Measurements from ENCODE around the gene MRPS2. TPM values are rescaled to one million over a fixed set of nuclear protein-coding genes. Genes with fewer than 3 reads are reported as not detected.
A peak's percentile ranks its signal among the peaks of the same experiment; 100 is the strongest.

The MRPS2 gene
- total and polyA plus RNA-seq, 5 experiments from 2014 or later: 28.3 to 64.0 (median 35.7) TPM

DNA sequence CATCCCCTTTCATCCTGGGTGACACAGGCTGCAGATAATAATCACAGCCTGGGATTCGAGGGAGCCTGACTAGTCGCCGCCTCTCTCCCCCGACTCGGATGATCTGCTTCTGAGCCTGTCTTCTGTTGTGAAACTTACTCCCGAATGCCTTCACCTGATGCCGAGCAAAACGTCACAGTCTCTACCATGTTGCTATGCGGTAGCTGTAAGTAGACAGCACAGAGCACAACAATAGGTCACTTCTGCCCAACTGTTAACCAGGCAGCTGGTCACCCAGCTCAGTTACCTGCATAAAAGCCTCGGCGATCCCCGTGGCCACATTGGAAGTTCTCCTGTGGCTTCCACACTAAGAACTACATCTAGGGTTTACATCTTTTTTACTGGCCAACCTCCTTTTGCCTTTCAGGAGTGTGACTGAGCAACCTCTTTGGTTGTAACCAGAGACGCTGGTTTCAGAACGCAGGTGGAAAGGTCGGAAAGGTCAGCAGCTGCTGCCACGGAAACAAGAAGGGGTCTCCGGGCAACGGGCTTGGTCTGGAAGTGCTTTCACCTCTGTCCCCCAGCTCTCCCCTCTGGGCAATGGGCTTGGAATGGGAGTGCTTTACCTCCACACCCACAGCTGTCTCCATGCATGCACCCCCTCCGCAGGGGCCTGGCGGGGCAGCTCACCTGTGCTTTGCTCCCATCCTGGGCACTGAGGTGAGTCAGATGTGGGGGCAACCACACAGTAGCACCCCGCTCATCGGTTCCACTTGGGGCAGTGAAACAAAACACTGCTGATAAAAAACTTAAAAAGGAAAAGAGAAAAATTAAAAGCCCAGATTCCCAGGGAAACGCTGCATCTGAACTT lies 28.5 kb upstream of the MRPS2 start:
- DNase-seq (no peak), ATAC-seq (no peak)
- Mint-ChIP-seq H3K4me3 (no peak overlapping the region), H3K4me1 (peaks cover 0 to 5% (median 0%) of the 10 kb centered on the region in 4 donors), H3K27ac (peak overlapping the region in 1 of 10 donors; percentile 31), H3K36me3 (no peaks in the 10 kb centered on the region), H3K9me3 (no peaks in the 10 kb centered on the region), H3K27me3 (peaks cover 25 to 64% (median 40%) of the 10 kb centered on the region in 5 donors)
- POLR2A ChIA-PET: no interaction called here

DNA sequence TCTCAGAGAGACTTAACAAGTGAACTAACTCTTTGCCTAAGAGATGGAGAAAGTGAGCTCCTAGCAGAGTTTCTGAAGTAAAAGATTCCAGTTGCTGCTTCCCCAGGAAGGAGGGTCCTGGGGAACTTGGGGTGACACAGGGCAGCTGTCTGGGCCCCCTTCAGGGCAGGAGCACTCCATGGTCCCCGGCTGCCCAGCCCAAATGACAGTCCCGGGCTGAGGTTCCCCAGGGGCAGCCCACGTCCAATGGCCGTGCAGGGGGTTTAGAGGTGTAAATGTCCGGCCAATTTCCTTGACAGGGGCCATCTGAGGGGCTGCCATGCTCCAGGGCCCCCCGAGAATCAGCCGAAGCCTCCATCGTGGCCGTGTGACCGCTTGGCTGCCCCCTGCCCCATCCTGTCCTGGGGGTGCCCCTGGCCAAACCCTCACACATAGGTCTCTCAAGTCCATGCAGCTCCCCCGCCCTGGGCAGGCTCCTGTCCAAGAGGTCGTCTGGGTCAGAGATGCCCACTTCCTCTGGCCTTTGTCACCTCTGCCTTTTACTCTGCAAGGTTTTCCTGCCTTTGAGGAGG lies 26.4 kb upstream of the MRPS2 start:
- Mint-ChIP-seq H3K4me3 (no peak overlapping the region), H3K9me3 (peaks cover 0 to 5% (median 0%) of the 10 kb centered on the region in 9 donors), H3K4me1 (peaks cover 3 to 9% (median 6%) of the 10 kb centered on the region in 4 donors), H3K27me3 (peaks cover 30 to 69% (median 36%) of the 10 kb centered on the region in 5 donors), H3K36me3 (peaks cover 0 to 2% (median 0%) of the 10 kb centered on the region in 3 donors), H3K27ac (no peak overlapping the region)
- no peak for DNase-seq
- ATAC-seq: no peak
- POLR2A ChIA-PET: no interaction called here

DNA sequence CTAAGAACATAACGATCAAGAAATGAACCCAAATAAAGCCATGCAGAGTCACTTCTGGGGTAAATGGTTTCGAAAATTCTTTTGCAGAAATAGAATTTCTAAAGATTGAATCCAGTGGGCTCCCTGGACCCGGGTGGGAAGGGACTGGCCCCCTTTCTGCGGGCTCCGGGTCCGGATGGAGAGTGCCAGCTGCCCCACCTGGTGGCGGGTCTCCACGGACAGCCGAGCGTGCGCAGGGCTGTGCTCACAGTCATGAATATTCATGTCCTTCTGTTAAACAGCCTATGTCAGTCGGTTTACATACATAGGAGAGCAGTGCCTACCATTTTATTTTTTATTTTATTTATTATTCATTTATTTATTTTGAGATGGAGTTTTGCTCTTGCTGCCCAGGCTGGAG lies 25.6 kb upstream of the MRPS2 start:
- POLR2A ChIA-PET: no interaction called here
- Mint-ChIP-seq H3K4me1 (peaks cover 3 to 8% (median 6%) of the 10 kb centered on the region in 4 donors), H3K4me3 (no peak overlapping the region), H3K27ac (no peak overlapping the region), H3K9me3 (peaks cover 0 to 5% (median 0%) of the 10 kb centered on the region in 9 donors), H3K36me3 (peaks cover 0 to 2% (median 0%) of the 10 kb centered on the region in 3 donors), H3K27me3 (peaks cover 28 to 61% (median 35%) of the 10 kb centered on the region in 5 donors)
- peak in 1 of 2 donors; percentile 45 for ATAC-seq
- no peak for DNase-seq

DNA sequence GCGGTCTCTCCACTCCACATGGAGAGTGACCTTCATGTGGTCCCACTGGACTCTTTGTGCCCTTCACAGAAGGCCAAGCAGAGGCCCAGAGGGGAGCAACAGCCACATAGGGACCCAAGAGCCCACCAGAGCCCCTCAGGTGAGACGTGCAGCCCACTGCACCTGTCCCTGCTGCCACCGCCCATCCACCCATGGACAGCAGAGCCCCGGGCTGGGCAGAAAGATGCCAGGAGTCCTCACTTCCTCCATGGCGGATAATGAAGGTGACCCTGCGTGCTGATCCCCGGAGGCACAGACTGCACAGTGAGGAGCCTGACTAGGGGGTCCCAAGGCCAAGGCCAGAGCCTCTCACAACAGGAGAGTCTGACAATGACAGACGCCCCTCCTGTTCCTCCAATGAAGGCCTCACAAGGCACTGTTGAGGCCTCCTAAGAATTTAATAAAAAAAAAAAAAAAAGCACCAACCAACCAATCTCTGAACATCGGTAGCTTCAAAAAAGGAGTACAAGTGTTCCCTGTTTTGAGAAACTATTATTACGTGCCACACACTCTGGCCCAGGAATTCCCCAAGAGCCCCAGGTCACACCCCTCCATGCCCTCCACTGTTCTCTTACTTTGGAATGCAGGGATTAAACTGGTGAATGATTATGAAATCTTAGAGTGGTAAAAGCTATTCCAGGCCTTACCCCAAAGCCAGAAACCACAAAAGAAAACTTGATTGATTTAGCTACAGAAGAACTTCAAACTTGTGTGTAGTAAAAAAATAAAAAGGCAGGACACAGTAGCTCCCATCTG lies 23.7 kb upstream of the MRPS2 start:
- H3K36me3 Mint-ChIP-seq: peaks cover 0 to 2% (median 0%) of the 10 kb centered on the region in 3 donors
- DNase-seq (no peak), ATAC-seq (no peak)
- H3K27ac Mint-ChIP-seq: no peak overlapping the region
- POLR2A ChIA-PET: no interaction called here
- H3K4me3 Mint-ChIP-seq: peak overlapping the region in 1 of 10 donors; percentile 24
- H3K4me1 Mint-ChIP-seq: peaks cover 3 to 12% (median 8%) of the 10 kb centered on the region in 4 donors
- peaks cover 18 to 60% (median 22%) of the 10 kb centered on the region in 5 donors for H3K27me3 Mint-ChIP-seq
- peaks cover 0 to 5% (median 0%) of the 10 kb centered on the region in 9 donors for H3K9me3 Mint-ChIP-seq

DNA sequence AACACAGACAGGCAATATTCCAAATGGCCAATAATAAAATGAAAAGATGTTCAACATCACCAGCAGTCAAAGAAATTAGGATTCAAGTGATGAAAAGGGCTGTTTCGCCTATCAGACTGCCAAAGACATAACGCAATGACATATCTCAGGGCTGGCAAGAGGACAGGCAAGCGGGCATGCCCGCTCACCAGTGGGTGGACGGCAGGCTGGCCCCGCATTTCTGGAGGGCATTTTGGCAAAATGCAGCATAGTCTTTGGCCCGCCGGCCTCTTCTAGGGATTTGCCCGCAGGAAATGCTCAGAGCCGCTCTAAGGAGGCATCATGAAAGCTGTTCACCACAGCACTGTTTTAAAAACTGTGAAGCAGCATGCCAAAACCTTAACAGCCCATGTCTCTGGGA lies 22.3 kb upstream of the MRPS2 start:
- ATAC-seq (no peak), DNase-seq (no peak)
- Mint-ChIP-seq H3K9me3 (peaks cover 0 to 5% (median 0%) of the 10 kb centered on the region in 9 donors), H3K4me1 (peaks cover 4 to 17% (median 9%) of the 10 kb centered on the region in 4 donors), H3K4me3 (peak overlapping the region; percentile 78 to 98 (median 86)), H3K27ac (no peak overlapping the region), H3K36me3 (peaks cover 0 to 2% (median 0%) of the 10 kb centered on the region in 3 donors), H3K27me3 (peaks cover 17 to 66% (median 31%) of the 10 kb centered on the region in 5 donors)
- POLR2A ChIA-PET: no interaction called here

DNA sequence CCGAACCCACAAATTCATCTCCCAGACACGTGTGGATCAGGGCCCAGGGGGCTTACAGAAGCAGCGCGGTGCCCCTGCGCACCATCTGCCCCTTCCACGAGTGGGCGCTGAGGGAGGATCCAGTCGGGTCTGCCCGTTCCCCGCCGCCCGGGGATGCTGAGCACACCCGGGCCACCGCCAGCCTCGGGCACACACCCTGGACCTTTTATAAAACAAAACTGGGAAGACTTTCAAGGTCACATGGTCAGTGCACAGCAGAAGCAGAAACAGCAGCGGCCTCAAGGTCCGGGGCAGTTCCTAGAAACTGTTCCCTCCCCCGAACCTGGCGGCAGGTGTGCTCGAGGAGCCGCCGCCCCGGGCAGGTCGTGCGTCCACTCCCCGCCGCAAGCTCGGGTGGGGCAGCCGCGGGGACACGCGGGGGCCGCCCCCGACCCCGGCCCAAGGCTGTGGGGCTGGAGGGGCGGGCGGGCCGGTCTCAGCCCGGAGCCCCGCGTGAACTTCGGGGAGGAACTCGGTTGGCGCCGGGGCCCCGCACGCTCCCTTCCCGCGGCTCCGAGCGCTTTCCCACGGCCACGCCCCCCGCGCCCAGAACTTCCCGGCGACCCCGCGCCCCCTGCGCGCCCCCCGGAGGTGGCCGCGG lies 21.5 kb upstream of the MRPS2 start:
- Mint-ChIP-seq H3K4me1 (peaks cover 4 to 17% (median 9%) of the 10 kb centered on the region in 4 donors), H3K4me3 (peak overlapping the region; percentile 78 to 98 (median 86)), H3K27me3 (peaks cover 21 to 67% (median 33%) of the 10 kb centered on the region in 5 donors), H3K27ac (peak overlapping the region in 2 of 10 donors; percentile 65 to 84), H3K36me3 (peaks cover 0 to 2% (median 0%) of the 10 kb centered on the region in 3 donors), H3K9me3 (peaks cover 0 to 5% (median 0%) of the 10 kb centered on the region in 9 donors)
- DNase-seq (peak in 2 of 10 donors; percentile 4 to 13), ATAC-seq (peak; percentile 46 to 54)
- POLR2A ChIA-PET: no interaction called here

DNA sequence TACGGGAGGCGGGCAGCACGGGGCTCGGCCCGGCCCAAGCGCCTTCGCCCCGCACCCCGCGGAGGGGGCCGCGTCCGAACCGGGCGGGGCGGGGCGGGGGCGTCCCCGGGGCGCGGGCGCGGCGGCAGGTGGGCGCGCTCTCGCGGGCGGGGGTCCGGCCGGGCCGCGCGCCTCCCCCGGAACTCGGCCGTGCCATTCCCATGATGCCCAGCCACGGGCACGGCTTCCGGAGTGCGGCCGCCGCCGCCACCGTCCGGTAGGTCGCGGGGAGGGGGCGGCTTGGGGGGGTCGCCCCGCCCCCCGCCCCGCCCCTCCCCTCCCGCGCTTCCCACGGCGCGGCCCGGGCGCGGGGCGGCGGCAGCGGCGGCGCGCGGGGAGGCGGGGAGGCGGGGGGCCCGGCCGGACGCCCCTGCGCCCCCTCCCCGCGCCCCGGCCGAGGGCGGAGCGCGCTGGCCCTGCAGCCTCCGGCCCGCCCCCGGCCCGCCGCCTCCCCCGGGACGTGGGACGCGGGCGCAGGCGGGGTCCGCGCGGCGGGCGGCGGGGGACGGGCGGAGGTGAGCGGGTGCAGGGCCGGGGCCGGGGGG lies 20.9 kb upstream of the MRPS2 start, which contains the start of gene PPP1R26:
Gene PPP1R26, plus strand, starts transcription at position 314 of the 584 bp plus-strand sequence. CDS start 4,729 bp downstream, outside the sequence.
- H3K4me3 Mint-ChIP-seq: peak within 1 kb of the TSS; percentile 78 to 98 (median 86)
- H3K9me3 Mint-ChIP-seq: peaks cover 0 to 5% (median 0%) of the 10 kb centered on the region in 9 donors
- H3K4me1 Mint-ChIP-seq: peaks cover 4 to 17% (median 9%) of the 10 kb centered on the region in 4 donors
- peaks cover 0 to 2% (median 0%) of the 10 kb centered on the region in 3 donors for H3K36me3 Mint-ChIP-seq
- H3K27ac Mint-ChIP-seq: peak within 1 kb of the TSS in 2 of 10 donors; percentile 65 to 84
- ATAC-seq: no peak
- peaks cover 21 to 72% (median 33%) of the 10 kb centered on the region in 5 donors for H3K27me3 Mint-ChIP-seq
- DNase-seq: no peak
- POLR2A ChIA-PET: no interaction called here

DNA sequence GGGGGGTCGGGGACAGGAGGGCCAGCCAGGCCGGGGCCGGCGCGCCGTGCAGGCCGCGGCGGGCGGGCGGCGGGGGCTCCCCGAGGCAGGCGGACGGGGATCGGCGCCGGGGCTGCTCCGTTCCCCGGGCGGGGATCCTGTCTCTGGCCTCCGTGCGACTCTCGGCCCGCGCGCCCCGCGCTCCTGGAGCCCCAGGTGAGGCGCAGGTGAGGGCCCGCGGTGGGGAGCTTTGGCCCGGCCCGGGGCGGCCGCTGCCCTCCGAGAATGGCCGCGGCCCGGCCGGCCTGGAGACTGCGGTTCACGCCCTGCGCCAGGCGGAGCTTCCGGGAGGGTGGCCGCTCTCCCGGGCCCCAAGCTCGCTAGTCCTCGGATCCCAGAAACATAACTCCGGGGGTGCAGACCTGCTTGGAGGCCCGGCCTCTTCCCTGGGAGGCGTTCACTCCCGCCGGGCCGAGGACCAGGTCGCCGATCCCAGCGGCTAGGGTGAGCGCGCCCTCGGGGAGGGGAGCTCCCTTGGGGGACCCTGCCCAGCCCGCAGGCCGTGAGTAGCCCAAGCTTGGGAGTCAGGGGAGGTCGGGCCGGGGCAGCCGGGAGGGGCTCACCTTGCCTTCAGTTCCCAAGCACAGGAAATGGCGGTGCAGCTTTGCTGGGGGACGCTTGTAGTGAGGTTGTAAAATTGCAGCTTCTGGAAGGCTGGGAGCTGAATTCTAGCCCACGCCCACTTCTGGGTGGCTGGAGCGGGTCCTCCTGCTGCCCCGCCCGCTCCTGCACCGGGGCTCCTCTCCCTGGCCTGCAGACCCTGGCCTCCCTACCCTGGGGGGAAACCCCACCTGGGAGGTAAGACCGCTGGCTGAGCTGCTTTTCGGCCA lies 20.2 kb upstream of the MRPS2 start:
- Mint-ChIP-seq H3K9me3 (peaks cover 0 to 5% (median 0%) of the 10 kb centered on the region in 9 donors), H3K36me3 (peaks cover 0 to 2% (median 0%) of the 10 kb centered on the region in 3 donors), H3K27me3 (peaks cover 22 to 76% (median 37%) of the 10 kb centered on the region in 5 donors), H3K4me1 (peaks cover 6 to 17% (median 9%) of the 10 kb centered on the region in 4 donors), H3K4me3 (peak overlapping the region; percentile 18 to 60 (median 48)), H3K27ac (no peak overlapping the region)
- ATAC-seq (peak; percentile 54 to 59), DNase-seq (peak in 2 of 10 donors; percentile 11)
- POLR2A ChIA-PET: no interaction called here

DNA sequence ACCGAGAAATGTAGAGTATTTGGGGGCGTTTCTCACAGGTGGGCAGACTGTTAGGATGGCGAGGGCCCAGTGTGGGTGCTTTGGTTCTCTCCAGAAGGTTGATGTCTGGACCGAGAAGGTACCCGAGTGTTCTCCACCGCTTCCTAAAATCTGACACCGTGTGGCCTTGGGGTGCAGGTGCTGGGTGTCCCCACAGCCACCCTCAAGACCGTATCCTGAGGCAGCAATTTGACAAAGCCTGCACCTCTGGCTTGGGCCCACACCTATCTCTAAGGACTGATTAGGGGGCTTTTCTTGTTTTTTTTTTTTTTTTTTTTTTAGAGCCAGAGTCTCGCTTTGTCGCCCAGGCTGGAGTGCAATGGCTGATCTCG lies 19.6 kb upstream of the MRPS2 start:
- DNase-seq: no peak
- peak; percentile 22 to 49 for ATAC-seq
- Mint-ChIP-seq H3K4me1 (peaks cover 6 to 17% (median 9%) of the 10 kb centered on the region in 4 donors), H3K4me3 (peak overlapping the region; percentile 18 to 60 (median 48)), H3K9me3 (peaks cover 0 to 5% (median 0%) of the 10 kb centered on the region in 9 donors), H3K27me3 (peaks cover 19 to 75% (median 34%) of the 10 kb centered on the region in 5 donors), H3K27ac (no peak overlapping the region), H3K36me3 (peaks cover 0 to 2% (median 0%) of the 10 kb centered on the region in 3 donors)
- POLR2A ChIA-PET: interaction anchor here (1.0 kb wide), 1 partner anchor 18 kb away, joined by 4 read pairs; no protein-coding TSS in a partner anchor

DNA sequence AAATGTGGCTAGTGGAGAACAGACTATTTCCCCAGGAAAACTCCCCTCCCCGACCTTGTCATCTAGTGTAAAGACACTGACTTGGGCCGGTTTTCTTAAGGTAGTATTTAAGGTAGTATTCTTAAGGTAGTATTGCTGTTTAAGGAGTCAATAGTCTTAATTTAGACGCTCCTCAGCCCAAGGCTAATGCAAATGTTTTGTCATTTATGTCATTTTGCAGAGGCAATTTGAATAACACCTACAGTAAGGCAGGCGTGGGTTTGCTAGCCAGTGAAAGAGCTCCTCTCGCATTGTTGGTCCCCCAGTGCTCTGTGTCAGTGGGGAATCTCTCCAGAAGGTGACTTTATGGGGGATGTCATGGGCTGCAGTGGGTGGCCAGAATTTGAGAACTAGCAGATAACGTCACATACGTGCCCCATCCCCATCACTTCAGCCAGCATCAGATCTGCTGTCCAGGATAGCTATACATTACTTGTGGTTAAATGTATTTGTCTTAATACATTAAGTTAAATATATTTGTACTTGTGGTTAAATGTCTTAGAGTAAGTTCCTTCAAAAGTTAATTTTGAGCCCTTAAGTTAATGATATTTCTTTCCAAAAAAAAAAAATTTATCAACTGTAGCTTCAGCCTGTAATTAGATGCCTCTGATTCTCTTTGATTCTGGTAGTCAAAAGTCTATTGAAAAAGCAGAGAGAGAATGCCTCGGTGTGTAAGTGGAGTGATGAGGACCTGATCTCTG lies 18.3 kb upstream of the MRPS2 start:
- POLR2A ChIA-PET: interaction anchor here (1.0 kb wide), 1 partner anchor 17 kb away, joined by 4 read pairs; no protein-coding TSS in a partner anchor
- Mint-ChIP-seq H3K36me3 (peaks cover 0 to 2% (median 0%) of the 10 kb centered on the region in 3 donors), H3K4me3 (peak overlapping the region in 4 of 10 donors; percentile 27 to 60 (median 48)), H3K4me1 (peaks cover 6 to 17% (median 9%) of the 10 kb centered on the region in 4 donors), H3K9me3 (peaks cover 0 to 5% (median 0%) of the 10 kb centered on the region in 9 donors), H3K27me3 (peaks cover 19 to 72% (median 38%) of the 10 kb centered on the region in 5 donors), H3K27ac (peak overlapping the region in 1 of 10 donors; percentile 40)
- ATAC-seq: no peak
- no peak for DNase-seq
